ENCODE data around the gene SNAP25. TPM values are rescaled to one million over a fixed set of nuclear protein-coding genes. Genes with fewer than 3 reads are reported as not detected.

Gene SNAP25
- 1 to 10 TPM in 1 of 2 donors, under 1 TPM in 1; 0.67 to 2.2 TPM for total RNA-seq

GRCh38 chr20:10218536-10219451 lies at the start of gene SNAP25:
Gene SNAP25 (plus strand): TSS chr20:10218830. CDS start chr20:10275492, 56,662 bp downstream.
- H3K27me3 ChIP-seq: peaks cover 14% of the 10 kb centered on the region
- intact Hi-C loops (cut with DNase I): no loop called here
- H3K9ac ChIP-seq (ENCODE audit: low read depth in 2 of 2, low read length in 2 of 2): no peak within 1 kb of the TSS

GRCh38 chr20:10169752-10170151 lies 48.9 kb upstream of the SNAP25 start:
- intact Hi-C loops (cut with DNase I): no loop called here
- DNase-seq: no peak
- no peaks in the 10 kb centered on the region for H3K9me3 ChIP-seq
- H3K4me1 ChIP-seq: no peaks in the 10 kb centered on the region
- H3K27ac ChIP-seq: no peak overlapping the region
- no peaks in the 10 kb centered on the region for H3K27me3 ChIP-seq
- no peaks in the 10 kb centered on the region for H3K36me3 ChIP-seq
- no peak overlapping the region for H3K4me3 ChIP-seq
- no peak for TF ChIP-seq CTCF (IDR thresholded peaks at IDR 0.05)
- H3K9ac ChIP-seq (ENCODE audit: low read depth in 2 of 2, low read length in 2 of 2): no peak overlapping the region

More at GRCh38 chr20:10218536-10219451, at the start of gene SNAP25:
- H3K4me1 ChIP-seq: no peaks in the 10 kb centered on the region
- H3K36me3 ChIP-seq: no peaks in the 10 kb centered on the region
- H3K4me3 ChIP-seq: peak within 1 kb of the TSS; percentile 4
- no peak for DNase-seq
- H3K27ac ChIP-seq: no peak within 1 kb of the TSS
- no peak for TF ChIP-seq CTCF (IDR thresholded peaks at IDR 0.05)
- H3K9me3 ChIP-seq: no peaks in the 10 kb centered on the region

- H3K4me3 ChIP-seq: no peak overlapping the region
- DNase-seq: no peak
- intact Hi-C loops (cut with DNase I): no loop called here
These were observed 48.4 kb upstream of the SNAP25 start for GRCh38 chr20:10170261-10170660.

GRCh38 chr20:10171864-10172751 lies 46.5 kb upstream of the SNAP25 start:
- Histone ChIP-seq H3K36me3 (no peaks in the 10 kb centered on the region), H3K27ac (no peak overlapping the region), H3K4me1 (no peaks in the 10 kb centered on the region), H3K27me3 (no peaks in the 10 kb centered on the region), H3K9me3 (no peaks in the 10 kb centered on the region), H3K9ac (ENCODE audit: low read depth in 2 of 2, low read length in 2 of 2) (no peak overlapping the region), H3K4me3 (peak overlapping the region; percentile 16)
- intact Hi-C loops (cut with DNase I): no loop called here
- DNase-seq: peak; percentile 36
- TF ChIP-seq CTCF (IDR thresholded peaks at IDR 0.05): no peak

More at GRCh38 chr20:10170261-10170660, 48.4 kb upstream of the SNAP25 start:
- H3K27me3 ChIP-seq: no peaks in the 10 kb centered on the region
- no peaks in the 10 kb centered on the region for H3K4me1 ChIP-seq
- no peak overlapping the region for H3K27ac ChIP-seq
- TF ChIP-seq CTCF (IDR thresholded peaks at IDR 0.05): no peak
- H3K9ac ChIP-seq (ENCODE audit: low read depth in 2 of 2, low read length in 2 of 2): no peak overlapping the region
- H3K36me3 ChIP-seq: no peaks in the 10 kb centered on the region
- no peaks in the 10 kb centered on the region for H3K9me3 ChIP-seq

- intact Hi-C loops (cut with DNase I): no loop called here
- Histone ChIP-seq H3K27me3 (no peaks in the 10 kb centered on the region), H3K4me3 (no peak overlapping the region), H3K9ac (ENCODE audit: low read depth in 2 of 2, low read length in 2 of 2) (no peak overlapping the region), H3K36me3 (no peaks in the 10 kb centered on the region), H3K9me3 (no peaks in the 10 kb centered on the region), H3K27ac (no peak overlapping the region), H3K4me1 (no peaks in the 10 kb centered on the region)
- no peak for TF ChIP-seq CTCF (IDR thresholded peaks at IDR 0.05)
- DNase-seq: no peak
These were observed 45.5 kb upstream of the SNAP25 start for GRCh38 chr20:10172998-10173655.

All from colonic mucosa (tissue), 4 donors.